K562 treated with DMSO at 1 percent for 24 hours (cell line): ENCODE measurements around the gene MOV10. TPM values are rescaled to one million over a fixed set of nuclear protein-coding genes. Genes with fewer than 3 reads are reported as not detected.

Experiments used
- total RNA-seq: library from RNA; unstranded; fragments of 300-600 nt; gene quantifications from 2 replicates; pipeline ENCODE4 v1.2.3, GENCODE V29; 2022; ENCODE audit warnings: low read depth; ENCODE audit not compliant: insufficient read depth

Gene MOV10, protein sequence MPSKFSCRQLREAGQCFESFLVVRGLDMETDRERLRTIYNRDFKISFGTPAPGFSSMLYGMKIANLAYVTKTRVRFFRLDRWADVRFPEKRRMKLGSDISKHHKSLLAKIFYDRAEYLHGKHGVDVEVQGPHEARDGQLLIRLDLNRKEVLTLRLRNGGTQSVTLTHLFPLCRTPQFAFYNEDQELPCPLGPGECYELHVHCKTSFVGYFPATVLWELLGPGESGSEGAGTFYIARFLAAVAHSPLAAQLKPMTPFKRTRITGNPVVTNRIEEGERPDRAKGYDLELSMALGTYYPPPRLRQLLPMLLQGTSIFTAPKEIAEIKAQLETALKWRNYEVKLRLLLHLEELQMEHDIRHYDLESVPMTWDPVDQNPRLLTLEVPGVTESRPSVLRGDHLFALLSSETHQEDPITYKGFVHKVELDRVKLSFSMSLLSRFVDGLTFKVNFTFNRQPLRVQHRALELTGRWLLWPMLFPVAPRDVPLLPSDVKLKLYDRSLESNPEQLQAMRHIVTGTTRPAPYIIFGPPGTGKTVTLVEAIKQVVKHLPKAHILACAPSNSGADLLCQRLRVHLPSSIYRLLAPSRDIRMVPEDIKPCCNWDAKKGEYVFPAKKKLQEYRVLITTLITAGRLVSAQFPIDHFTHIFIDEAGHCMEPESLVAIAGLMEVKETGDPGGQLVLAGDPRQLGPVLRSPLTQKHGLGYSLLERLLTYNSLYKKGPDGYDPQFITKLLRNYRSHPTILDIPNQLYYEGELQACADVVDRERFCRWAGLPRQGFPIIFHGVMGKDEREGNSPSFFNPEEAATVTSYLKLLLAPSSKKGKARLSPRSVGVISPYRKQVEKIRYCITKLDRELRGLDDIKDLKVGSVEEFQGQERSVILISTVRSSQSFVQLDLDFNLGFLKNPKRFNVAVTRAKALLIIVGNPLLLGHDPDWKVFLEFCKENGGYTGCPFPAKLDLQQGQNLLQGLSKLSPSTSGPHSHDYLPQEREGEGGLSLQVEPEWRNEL
- total RNA-seq: 133 and 138 TPM in 2 replicates

DNA sequence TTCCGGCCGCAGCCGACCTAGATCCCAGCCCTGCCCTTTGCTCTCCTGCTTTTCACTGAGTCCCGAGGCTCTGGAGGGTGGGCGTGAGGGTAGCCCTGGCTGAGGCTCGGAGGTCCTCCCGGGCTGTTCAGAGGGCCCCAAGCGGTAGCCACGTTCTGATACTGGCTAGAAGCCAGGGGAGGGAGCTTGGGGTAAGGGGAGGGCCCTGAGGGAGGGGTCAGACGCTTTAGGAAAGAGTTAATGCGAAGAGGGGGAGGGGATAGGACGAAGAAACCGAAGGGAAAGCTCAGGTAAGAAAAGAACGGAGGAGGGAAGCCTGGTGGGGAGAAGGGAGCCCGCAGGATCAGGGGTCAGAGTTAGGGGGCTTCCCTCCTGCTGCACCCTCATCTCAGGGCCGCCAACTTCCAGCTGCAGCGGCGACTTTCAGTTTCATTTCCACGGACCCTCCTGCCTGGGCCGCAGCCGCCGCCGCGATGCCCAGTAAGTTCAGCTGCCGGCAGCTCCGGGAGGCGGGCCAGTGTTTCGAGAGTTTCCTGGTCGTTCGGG is at the start of gene MOV10:
TSS of gene MOV10 (plus strand) at position 220 of the 546 bp plus-strand sequence. CDS start at position 474, 254 bp downstream.

DNA sequence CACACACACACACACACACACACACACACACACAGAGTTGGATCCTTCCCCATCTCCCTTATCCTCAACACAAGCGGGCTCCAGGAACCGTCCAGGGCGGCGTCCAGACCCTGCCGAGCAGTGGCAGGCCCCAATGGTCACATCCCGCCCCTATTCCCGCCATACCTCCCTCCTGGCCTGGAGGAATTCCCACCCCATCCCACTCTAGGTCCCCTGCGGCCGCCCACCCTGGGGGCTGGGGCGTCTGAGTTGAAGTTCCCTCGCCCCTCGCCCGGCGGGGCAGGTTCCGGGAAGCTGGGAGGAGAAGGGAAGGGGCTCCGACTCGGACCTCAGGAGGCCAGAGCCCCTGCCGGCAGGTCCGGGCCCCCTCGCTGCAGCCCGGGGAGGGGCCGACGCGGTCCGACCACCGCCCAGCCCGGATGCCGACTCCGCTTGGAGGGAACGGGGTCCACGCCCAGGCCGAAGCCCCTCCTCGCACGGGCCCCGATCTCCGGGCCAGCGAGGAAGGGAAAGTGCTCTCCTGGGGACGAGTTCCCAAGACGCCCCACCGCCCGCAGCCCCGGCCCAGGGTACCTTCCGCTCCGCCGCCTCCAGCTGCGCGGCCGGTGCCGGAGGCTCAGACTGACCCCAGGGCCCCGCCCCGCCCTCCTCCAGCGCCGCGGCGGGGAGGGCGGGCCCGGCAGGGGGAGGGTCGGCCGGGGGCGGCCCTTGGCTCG is 32.2 kb downstream of the MOV10 start, which contains the start of gene RHOC:
TSS of gene RHOC (minus strand) at position 623 of the 716 bp plus-strand sequence. CDS start 3,328 bp downstream, outside the sequence.

DNA sequence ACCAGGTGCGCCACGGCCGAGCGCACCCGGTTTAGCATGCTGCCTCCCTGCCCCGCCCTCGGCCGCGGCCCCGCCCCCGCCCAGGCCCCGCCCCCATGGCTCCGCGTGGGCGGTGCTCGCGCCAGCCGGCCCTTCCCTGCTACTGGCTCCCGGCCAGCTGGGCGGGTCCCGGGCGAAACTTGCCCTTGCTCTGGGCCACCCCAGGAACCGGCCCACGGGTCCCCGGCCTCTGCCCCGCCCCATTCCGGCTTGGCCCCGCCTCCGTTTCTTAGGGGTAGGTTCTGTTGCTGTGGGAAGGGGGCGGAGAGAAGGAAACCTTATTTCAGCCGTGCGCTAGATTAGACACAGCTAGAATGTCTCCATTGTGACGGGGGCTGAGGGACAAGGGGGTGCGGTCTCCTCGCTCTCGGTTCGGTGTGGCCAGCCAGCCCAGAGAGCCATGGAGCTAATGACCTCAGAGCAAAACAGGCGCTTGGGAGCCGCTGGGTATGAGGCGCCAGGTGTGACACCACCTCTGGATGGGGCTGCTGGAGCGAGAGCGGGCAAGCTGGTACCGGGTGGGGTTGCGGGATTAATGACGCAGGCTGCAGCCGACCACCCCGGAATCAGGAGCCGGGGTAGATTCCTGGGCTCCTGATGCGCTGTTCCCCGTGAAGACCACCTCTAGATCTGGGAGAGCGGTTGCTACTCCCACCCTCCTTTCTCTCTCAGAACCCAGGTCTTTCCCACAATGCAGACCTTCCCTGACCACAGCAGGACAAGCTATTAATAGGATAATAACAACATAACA is 41.0 kb downstream of the MOV10 start, which contains the start of gene PPM1J:
TSS of gene PPM1J (minus strand) at position 69 of the 790 bp plus-strand sequence. CDS start at position 38, 31 bp downstream.

Other genes with a start within 250 kb of the MOV10 start
- gene WNT2B, start 165.7 kb upstream of the MOV10 start, total RNA-seq: 0.12 and 0.22 TPM in 2 replicates
- 10.1 and 10.6 TPM in 2 replicates for gene ST7L, start 55.5 kb upstream of the MOV10 start, total RNA-seq
- gene CAPZA1, start 54.8 kb upstream of the MOV10 start, total RNA-seq: 86.7 and 101 TPM in 2 replicates
- 342 and 343 TPM in 2 replicates for gene RHOC, start 32.5 kb downstream of the MOV10 start, total RNA-seq
- gene PPM1J, start 40.7 kb downstream of the MOV10 start, total RNA-seq: 1.3 and 2.4 TPM in 2 replicates